ENCODE results near the gene BAZ1A.

GRCh38 chr14:34824256-34824655, 50.9 kb downstream of the BAZ1A start:
- TF ChIP-seq POLR2A (IDR thresholded peaks at IDR 0.05) = no peak
- TF ChIP-seq CTCF (IDR thresholded peaks at IDR 0.05) = no peak

Data from heart left ventricle (tissue), 13 donors.